Loucy (cell line): ENCODE results near the gene RALB.

Experiments
- H2AFZ ChIP-seq: fragments of 200-600 bp; sonication (generic); 2 replicates; pipeline ENCODE4 v1.6.0; 2016; ENCODE audit warnings: antibody characterized with exemption, mild to moderate bottlenecking, low read length, moderate library complexity
- H3F3A ChIP-seq: fragments of 200-600 bp; 2 replicates; pipeline ENCODE4 v1.6.0; 2016; ENCODE audit warnings: antibody characterized with exemption, low read depth, mild to moderate bottlenecking
- H3K27me3 ChIP-seq: fragments of 200-600 bp; sonication (generic); 2 replicates; pipeline ENCODE4 v1.6.1; 2014; ENCODE audit warnings: low read length, mild to moderate bottlenecking; ENCODE audit not compliant: insufficient read depth, poor library complexity, severe bottlenecking
- H3K36me3 ChIP-seq: fragments of 200-600 bp; sonication (generic); 2 replicates; pipeline ENCODE4 v1.6.1; 2016; ENCODE audit warnings: low read length; ENCODE audit not compliant: insufficient read depth
- H3K4me1 ChIP-seq: fragments of 200-600 bp; sonication (generic); 2 replicates; pipeline ENCODE4 v1.5.1; 2014; ENCODE audit warnings: low read length, mild to moderate bottlenecking; ENCODE audit not compliant: insufficient read depth, poor library complexity, severe bottlenecking
- H3K4me2 ChIP-seq: fragments of 200-600 bp; sonication (generic); 2 replicates; pipeline ENCODE4 v1.6.0; 2014; ENCODE audit warnings: antibody characterized with exemption, low read length, low read depth, mild to moderate bottlenecking; ENCODE audit not compliant: poor library complexity, severe bottlenecking
- H3K4me3 ChIP-seq: fragments of 200-600 bp; sonication (generic); 2 replicates; pipeline ENCODE4 v1.5.1; 2014; ENCODE audit warnings: low read length, mild to moderate bottlenecking, mixed read lengths; ENCODE audit not compliant: poor library complexity, severe bottlenecking
- H3K79me2 ChIP-seq: fragments of 200-600 bp; sonication (generic); 2 replicates; pipeline ENCODE4 v1.6.1; 2014; ENCODE audit warnings: low read length; ENCODE audit not compliant: insufficient read depth
- H3K9ac ChIP-seq: fragments of 200-600 bp; sonication (generic); 2 replicates; pipeline ENCODE4 v1.6.0; 2014; ENCODE audit warnings: mild to moderate bottlenecking, low read depth, low read length, moderate library complexity; ENCODE audit not compliant: poor library complexity, severe bottlenecking
- H3K9me2 ChIP-seq: fragments of 200-600 bp; sonication (generic); replicated peaks from 2 replicates; pipeline ENCODE4 v1.6.1; 2016; ENCODE audit warnings: low read depth, low read length, mixed read lengths
- H3K9me3 ChIP-seq: fragments of 200-600 bp; sonication (generic); 2 replicates; pipeline ENCODE4 v1.6.1; 2014; ENCODE audit warnings: mild to moderate bottlenecking, antibody characterized with exemption, low read length, low read depth; ENCODE audit not compliant: insufficient read depth
- H4K20me1 ChIP-seq: fragments of 200-600 bp; sonication (generic); 2 replicates; pipeline ENCODE4 v1.6.0; 2014; ENCODE audit warnings: antibody characterized with exemption, low read length, mild to moderate bottlenecking; ENCODE audit not compliant: insufficient read depth, poor library complexity, severe bottlenecking
- CTCF ChIP-seq: fragments of 200-600 bp; sonication (generic); conservative IDR thresholded peaks from 2 replicates; pipeline ENCODE4 v1.5.1; 2014; ENCODE audit warnings: mild to moderate bottlenecking, antibody characterized with exemption, low read length
- EZH2phosphoT487 ChIP-seq: fragments of 200-600 bp; IDR thresholded peaks from 2 replicates; pipeline ENCODE4 v1.6.1; 2018; ENCODE audit warnings: antibody characterized with exemption, mild to moderate bottlenecking, moderate library complexity, borderline replicate concordance

RALB gene

DNA sequence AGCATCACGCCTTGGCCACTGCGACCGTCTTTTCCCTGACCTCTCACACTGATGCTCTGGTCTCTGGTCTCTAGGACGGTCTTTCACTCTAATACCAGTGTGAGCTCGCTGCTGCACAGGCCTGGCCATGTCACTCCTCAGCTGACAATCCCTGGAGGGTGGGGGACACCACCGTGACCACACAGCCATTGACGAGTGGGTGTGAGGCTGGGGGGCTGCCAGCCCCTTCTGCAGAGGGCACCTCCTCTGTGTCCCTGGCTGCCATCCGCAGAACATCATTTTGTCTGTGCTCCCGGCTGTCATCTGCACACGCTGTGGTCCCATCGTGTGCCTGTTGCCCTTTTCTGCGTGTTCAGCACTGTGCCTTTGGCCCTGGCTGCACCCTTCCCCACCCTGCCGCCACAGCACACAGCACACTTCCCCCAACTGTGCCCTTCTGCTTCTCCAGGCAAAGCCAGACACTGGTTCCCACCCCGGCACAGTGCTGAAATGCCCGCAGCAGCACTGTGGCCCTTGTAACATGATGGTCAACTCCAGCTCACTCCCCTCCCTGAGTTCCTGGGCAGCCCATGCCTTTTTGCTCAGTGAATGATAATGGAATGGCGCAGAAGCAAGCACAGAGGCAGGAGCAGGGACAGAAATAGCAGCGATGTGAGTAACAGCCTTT, 62.8 kb downstream of the RALB start:
- Histone ChIP-seq H3K79me2 (no peaks in the 10 kb centered on the region), H3K9me2 (no peaks in the 10 kb centered on the region), H3F3A (no peaks in the 10 kb centered on the region), H3K9ac (no peak overlapping the region), H2AFZ (no peak overlapping the region), H3K4me2 (no peak overlapping the region), H3K9me3 (no peaks in the 10 kb centered on the region), H3K4me3 (no peak overlapping the region), H3K36me3 (no peaks in the 10 kb centered on the region), H3K4me1 (peaks cover 14% of the 10 kb centered on the region), H4K20me1 (no peaks in the 10 kb centered on the region), H3K27me3 (no peaks in the 10 kb centered on the region)
- TF ChIP-seq EZH2phosphoT487 (no peak), CTCF (no peak)

DNA sequence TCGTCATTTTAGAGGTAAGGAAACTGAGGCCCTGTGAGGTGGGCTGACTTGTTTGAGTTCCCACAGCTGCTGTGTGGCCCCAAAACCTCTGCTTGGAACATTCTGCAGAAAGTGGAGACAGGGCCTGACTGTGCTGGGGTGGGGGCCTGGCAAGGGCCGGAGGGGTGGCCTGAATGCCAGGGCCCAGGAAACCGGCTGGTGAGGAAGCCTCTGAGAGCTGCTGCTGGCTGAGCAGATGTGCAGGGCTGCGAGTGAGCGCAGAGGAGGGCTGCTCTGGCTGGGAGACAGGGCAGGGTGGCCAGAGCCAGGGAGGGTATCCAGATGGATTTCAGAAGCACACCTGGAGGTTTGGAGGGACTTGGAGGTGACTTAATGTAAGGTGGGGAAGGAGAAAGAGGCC, 63.4 kb downstream of the RALB start:
- H3F3A ChIP-seq, result no peaks in the 10 kb centered on the region
- no peaks in the 10 kb centered on the region for H3K9me2 ChIP-seq
- no peaks in the 10 kb centered on the region for H3K9me3 ChIP-seq
- no peak overlapping the region for H3K4me3 ChIP-seq
- H3K27me3 ChIP-seq, result no peaks in the 10 kb centered on the region
- H3K9ac ChIP-seq, result no peak overlapping the region
- no peaks in the 10 kb centered on the region for H4K20me1 ChIP-seq
- no peak overlapping the region for H3K4me2 ChIP-seq
- H3K4me1 ChIP-seq, result peaks cover 14% of the 10 kb centered on the region
- no peaks in the 10 kb centered on the region for H3K36me3 ChIP-seq
- TF ChIP-seq EZH2phosphoT487 (no peak), CTCF (no peak)
- H3K79me2 ChIP-seq, result no peaks in the 10 kb centered on the region
- H2AFZ ChIP-seq, result no peak overlapping the region

DNA sequence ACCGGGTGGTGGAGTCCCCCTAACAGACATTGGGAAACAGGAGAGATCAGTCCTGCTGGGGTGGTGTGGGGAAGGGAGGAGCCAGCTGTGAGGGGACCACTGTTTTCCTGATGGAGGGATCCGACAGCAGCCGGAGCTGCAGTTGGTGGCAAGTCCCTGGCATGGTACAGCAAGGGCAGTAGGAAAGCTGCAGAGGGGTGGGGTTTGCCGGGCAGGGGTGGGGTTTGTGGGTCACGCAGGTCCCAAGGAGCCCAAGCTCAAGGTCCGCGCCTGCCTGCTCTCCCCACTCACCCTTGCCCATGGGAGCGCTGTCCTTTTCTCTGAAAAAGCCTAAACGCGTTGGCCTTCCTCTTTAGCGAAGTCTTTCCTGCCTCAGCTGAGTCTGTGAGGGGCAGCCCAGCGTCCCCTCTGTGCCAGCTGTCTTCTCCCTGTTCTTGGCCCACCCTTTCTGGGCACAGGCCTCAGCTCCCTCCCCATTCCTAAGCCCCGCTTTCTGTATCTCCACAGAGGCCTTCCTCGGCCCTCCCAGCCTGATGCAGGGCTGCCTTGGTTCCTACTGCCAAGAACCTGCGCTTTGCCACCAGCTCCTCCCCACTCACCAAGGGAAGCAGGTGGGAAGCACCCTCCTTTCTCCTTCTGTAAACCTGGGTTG, 64.0 kb downstream of the RALB start:
- H3K9me2 ChIP-seq, result no peaks in the 10 kb centered on the region
- no peaks in the 10 kb centered on the region for H3K27me3 ChIP-seq
- no peaks in the 10 kb centered on the region for H3K9me3 ChIP-seq
- H4K20me1 ChIP-seq, result no peaks in the 10 kb centered on the region
- H3F3A ChIP-seq, result no peaks in the 10 kb centered on the region
- H3K9ac ChIP-seq, result no peak overlapping the region
- H3K4me1 ChIP-seq, result peaks cover 14% of the 10 kb centered on the region
- H3K79me2 ChIP-seq, result no peaks in the 10 kb centered on the region
- H3K4me2 ChIP-seq, result no peak overlapping the region
- H3K4me3 ChIP-seq, result no peak overlapping the region
- H3K36me3 ChIP-seq, result no peaks in the 10 kb centered on the region
- no peak for TF ChIP-seq CTCF
- no peak for TF ChIP-seq EZH2phosphoT487
- no peak overlapping the region for H2AFZ ChIP-seq
